Activated B cell treated with CpG ODN at 0.5 μM for 24 hours (primary cell): ENCODE data around the gene INPP5A. TPM values are rescaled to one million over a fixed set of nuclear protein-coding genes. Genes with fewer than 3 reads are reported as not detected.
A peak's percentile ranks its signal among the peaks of the same experiment; 100 is the strongest.

Source experiments
- ATAC-seq: fragments of 200-7000 bp; cut with Tn5 transposase; one replicate; pipeline ENCODE4 v1.10.0; 2021; ENCODE audit warnings: low read depth, mild to moderate bottlenecking, moderate library complexity
- CTCF ChIA-PET: fragments of 350-600 bp; sonication (Branson Sonifier 250); formaldehyde crosslinking; loops from one replicate; lab custom pipeline; 2021; ENCODE audit warnings: antibody characterized with exemption; lab: Charles Lee
- POLR2A ChIA-PET: fragments of 350-600 bp; sonication (Branson Sonifier 250); formaldehyde crosslinking; loops from one replicate; lab custom pipeline; 2021; ENCODE audit warnings: antibody characterized with exemption; lab: Charles Lee
- DNase-seq: peaks from one replicate; pipeline ENCODE4 v3.0.0; 2022
- H3K27ac Mint-ChIP-seq: one replicate; pipeline ENCODE4 v1.8.0; 2020; ENCODE audit warnings: mixed read lengths
- H3K27me3 Mint-ChIP-seq: one replicate; pipeline ENCODE4 v1.8.0; 2021; ENCODE audit warnings: mixed read lengths
- H3K36me3 Mint-ChIP-seq: one replicate; pipeline ENCODE4 v1.8.0; 2021; ENCODE audit warnings: low read depth, mixed read lengths
- H3K4me1 Mint-ChIP-seq: one replicate; pipeline ENCODE4 v1.8.0; 2021; ENCODE audit warnings: mixed read lengths
- H3K4me3 Mint-ChIP-seq: one replicate; pipeline ENCODE4 v1.8.0; 2020; ENCODE audit warnings: mild to moderate bottlenecking, mixed read lengths
- H3K9me3 Mint-ChIP-seq: one replicate; pipeline ENCODE4 v1.8.0; 2020; ENCODE audit warnings: mixed read lengths
- CTCF ChIP-seq: fragments of 200-600 bp; IDR thresholded peaks from one replicate; pipeline ENCODE4 v1.8.0; 2022; ENCODE audit warnings: antibody characterized with exemption, mild to moderate bottlenecking
- intact Hi-C: fragments of 100-400 bp; cut with micrococcal nuclease; formaldehyde crosslinking; loops from one replicate; pipeline ENCODE4 v1.15.1; 2024
- total RNA-seq: library from RNA; stranded (reverse); gene quantifications from 2 replicates; pipeline ENCODE4 v1.2.3, GENCODE V29; 2022

Gene INPP5A
- total RNA-seq, 1 donor from 2014 or later = 24.9 TPM

GRCh38 chr10:132544744-132545658, 7.4 kb downstream of the INPP5A start:
- DNase-seq (no peak), ATAC-seq (peak; percentile 32)
- Mint-ChIP-seq H3K4me3 (peak overlapping the region; percentile 79), H3K4me1 (peaks cover 96% of the 10 kb centered on the region), H3K9me3 (no peaks in the 10 kb centered on the region), H3K36me3 (peaks cover 16% of the 10 kb centered on the region), H3K27ac (peak overlapping the region; percentile 74), H3K27me3 (no peaks in the 10 kb centered on the region)
- TF ChIP-seq CTCF = no peak
- POLR2A ChIA-PET = interaction anchor here (1.0 kb wide), 1 partner anchor 10 kb away, joined by 3 read pairs; no protein-coding TSS in a partner anchor
- CTCF ChIA-PET = no interaction called here
- intact Hi-C loops = loop anchor here (1.0 kb wide), 1 partner anchor 48 kb away; no protein-coding TSS in a partner anchor

GRCh38 chr10:132545659-132546367, 8.2 kb downstream of the INPP5A start:
- Mint-ChIP-seq H3K27me3 (no peaks in the 10 kb centered on the region), H3K4me1 (peaks cover 96% of the 10 kb centered on the region), H3K36me3 (peaks cover 13% of the 10 kb centered on the region), H3K4me3 (no peak overlapping the region), H3K27ac (peak overlapping the region; percentile 90), H3K9me3 (no peaks in the 10 kb centered on the region)
- ChIA-PET CTCF (no interaction called here), POLR2A (interaction anchor here (1.0 kb wide), 1 partner anchor 10 kb away, joined by 3 read pairs; no protein-coding TSS in a partner anchor)
- DNase-seq = no peak
- intact Hi-C loops = no loop called here
- ATAC-seq = no peak
- TF ChIP-seq CTCF = no peak

DNA sequence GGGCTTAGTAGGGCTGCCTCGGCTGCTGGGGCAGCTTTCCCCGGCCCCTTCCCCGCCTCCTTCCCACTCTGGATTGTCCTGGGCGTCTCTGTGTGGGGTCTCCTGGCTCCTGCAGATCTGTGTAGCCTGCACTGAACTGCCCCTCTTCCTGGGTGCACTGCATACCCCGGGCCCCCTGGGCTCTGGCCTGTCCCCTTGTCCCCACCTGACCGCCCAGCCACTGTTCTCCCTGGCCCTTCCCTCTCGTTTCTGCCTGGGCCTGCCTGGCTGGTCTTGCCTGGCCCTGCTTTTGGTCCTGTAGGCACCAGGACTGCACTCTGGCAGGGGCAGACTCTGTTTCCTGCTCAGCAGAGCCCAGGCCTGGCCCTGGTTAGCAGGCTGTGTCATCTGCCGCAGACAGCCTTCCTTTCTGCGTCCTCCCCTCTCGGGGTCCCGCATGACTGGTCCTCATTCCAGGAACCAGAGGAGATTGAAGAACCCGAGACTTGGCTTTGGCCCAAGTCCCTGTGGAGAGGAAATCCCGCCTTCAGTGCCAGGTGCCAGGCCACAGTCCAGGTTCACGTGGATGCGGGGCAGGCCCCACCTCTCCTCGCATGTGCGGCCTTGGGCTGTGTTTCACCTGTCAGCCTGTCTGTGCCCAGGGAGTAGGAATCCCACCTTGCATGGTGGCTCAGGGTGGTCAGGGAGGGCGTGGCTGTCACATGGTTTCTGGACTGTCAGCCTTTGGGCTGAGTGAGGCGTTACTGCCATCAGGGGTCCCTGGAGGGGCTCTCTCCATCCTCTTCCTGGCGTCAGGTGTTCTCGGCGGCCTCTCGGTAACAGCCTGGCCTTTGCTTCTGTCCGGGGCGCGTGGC, 9.2 kb downstream of the INPP5A start:
- Mint-ChIP-seq H3K27ac (peak overlapping the region; percentile 90), H3K4me1 (peaks cover 96% of the 10 kb centered on the region), H3K9me3 (no peaks in the 10 kb centered on the region), H3K4me3 (peak overlapping the region; percentile 11), H3K27me3 (no peaks in the 10 kb centered on the region), H3K36me3 (peaks cover 8% of the 10 kb centered on the region)
- intact Hi-C loops = loop anchor here (1.0 kb wide), 3 partner anchors 9 to 26 kb away; partner anchors contain the start of gene INPP5A
- ATAC-seq (peak; percentile 40), DNase-seq (peak; percentile 55)
- CTCF ChIA-PET = no interaction called here
- POLR2A ChIA-PET = interaction anchor here (0.9 to 1.5 kb wide), 4 partner anchors 8 to 125 kb away, joined by 4 to 21 read pairs (median 8); no protein-coding TSS in a partner anchor
- no peak for TF ChIP-seq CTCF

DNA sequence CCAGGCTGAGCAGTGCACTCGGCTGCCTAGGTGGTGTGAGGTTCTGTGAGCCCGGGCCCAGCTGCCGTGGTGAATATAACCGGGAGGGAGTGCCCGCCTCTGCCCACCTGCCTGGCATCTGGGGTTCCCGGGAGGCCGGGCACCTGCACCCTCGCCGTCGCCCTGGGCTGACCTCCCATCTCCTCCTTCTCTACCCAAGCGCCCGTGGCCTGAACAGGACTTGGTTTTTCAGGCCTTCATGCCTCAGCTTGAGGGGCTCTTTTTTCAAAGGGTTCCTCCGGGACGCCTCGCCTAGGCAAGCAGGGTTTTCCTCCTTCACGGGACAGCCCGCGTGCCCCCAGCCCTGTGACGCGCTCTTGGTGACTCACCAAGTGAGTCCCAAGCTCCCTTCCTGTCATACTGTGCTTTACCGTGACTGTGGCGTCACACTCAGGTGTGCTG, 9.9 kb downstream of the INPP5A start:
- TF ChIP-seq CTCF = no peak
- peak; percentile 70 for DNase-seq
- ChIA-PET POLR2A (interaction anchor here (0.9 to 1.5 kb wide), 4 partner anchors 8 to 126 kb away, joined by 4 to 21 read pairs (median 8); no protein-coding TSS in a partner anchor), CTCF (no interaction called here)
- Mint-ChIP-seq H3K36me3 (peaks cover 8% of the 10 kb centered on the region), H3K9me3 (no peaks in the 10 kb centered on the region), H3K27ac (peak overlapping the region; percentile 90), H3K27me3 (no peaks in the 10 kb centered on the region), H3K4me3 (peak overlapping the region; percentile 58), H3K4me1 (peaks cover 91% of the 10 kb centered on the region)
- intact Hi-C loops = loop anchor here (1.0 kb wide), 3 partner anchors 8 to 25 kb away; partner anchors contain the start of gene INPP5A
- ATAC-seq = peak; percentile 59
